OCI-LY7 (cell line): Measurements from ENCODE around the gene ADCK2. TPM values are rescaled to one million over a fixed set of nuclear protein-coding genes. Genes with fewer than 3 reads are reported as not detected.

Source experiments
- BruUV-seq: library from RNA; stranded (reverse); fragments of 400-500 nt; replicated peaks from 2 replicates; lab custom pipeline; 2021; lab: Mats Ljungman, UMichigan
- CTCF ChIA-PET: fragments of 300-600 bp; sonication (Branson Sonifier 250); formaldehyde crosslinking; loops from one replicate; lab custom pipeline; 2022; ENCODE audit warnings: antibody characterized with exemption; ENCODE audit not compliant: unreplicated experiment; lab: Charles Lee
- POLR2A ChIA-PET: fragments of 300-600 bp; sonication (Branson Sonifier 250); formaldehyde crosslinking; loops from one replicate; lab custom pipeline; 2022; ENCODE audit warnings: antibody characterized with exemption; lab: Charles Lee
- DNase-seq: peaks from one replicate; pipeline ENCODE4 v3.0.0-alpha.2; 2015; ENCODE audit warnings: low spot score
- H2AFZ ChIP-seq: fragments of 200-600 bp; sonication (generic), shearing (Covaris generic); 2 replicates; pipeline ENCODE4 v1.6.1; 2014; ENCODE audit warnings: mild to moderate bottlenecking, antibody characterized with exemption, low read length, moderate library complexity
- H3K27ac ChIP-seq: fragments of 200-600 bp; sonication (generic); 2 replicates; pipeline ENCODE4 v1.5.1; 2014; ENCODE audit warnings: mixed run types, low read depth, mild to moderate bottlenecking, moderate library complexity, low read length, inconsistent platforms; ENCODE audit not compliant: poor library complexity, severe bottlenecking
- H3K36me3 ChIP-seq: fragments of 200-600 bp; sonication (generic); 2 replicates; pipeline ENCODE4 v1.6.1; 2014; ENCODE audit warnings: mild to moderate bottlenecking, antibody characterized with exemption, low read length, moderate library complexity, mixed read lengths; ENCODE audit not compliant: insufficient read depth
- H3K4me1 ChIP-seq: fragments of 200-600 bp; sonication (generic); 2 replicates; pipeline ENCODE4 v1.5.1; 2014; ENCODE audit warnings: mild to moderate bottlenecking, low read length; ENCODE audit not compliant: insufficient read depth, poor library complexity, severe bottlenecking
- H3K4me2 ChIP-seq: fragments of 200-600 bp; sonication (generic); 2 replicates; pipeline ENCODE4 v1.6.1; 2014; ENCODE audit warnings: mild to moderate bottlenecking, low read length
- H3K4me3 ChIP-seq: fragments of 200-600 bp; sonication (generic); 2 replicates; pipeline ENCODE4 v1.5.1; 2014; ENCODE audit warnings: mild to moderate bottlenecking, low read depth, low read length; ENCODE audit not compliant: poor library complexity, severe bottlenecking
- H3K79me2 ChIP-seq: fragments of 200-600 bp; sonication (generic); 2 replicates; pipeline ENCODE4 v1.6.1; 2016; ENCODE audit warnings: low read depth, mild to moderate bottlenecking, low read length, moderate library complexity, mixed read lengths; ENCODE audit not compliant: insufficient read depth
- H3K9me2 ChIP-seq: fragments of 200-600 bp; sonication (generic); 2 replicates; pipeline ENCODE4 v1.6.1; 2016; ENCODE audit warnings: mild to moderate bottlenecking, low read length, mixed read lengths; ENCODE audit not compliant: insufficient read depth
- H3K9me3 ChIP-seq: fragments of 200-600 bp; sonication (generic); 2 replicates; pipeline ENCODE4 v1.6.1; 2014; ENCODE audit warnings: mild to moderate bottlenecking, mixed run types, low read length, mixed read lengths
- H4K20me1 ChIP-seq: fragments of 200-600 bp; sonication (generic); 2 replicates; pipeline ENCODE4 v1.6.1; 2014; ENCODE audit warnings: mild to moderate bottlenecking, antibody characterized with exemption, low read length, moderate library complexity, mixed read lengths; ENCODE audit not compliant: insufficient read depth
- CTCF ChIP-seq: fragments of 200-600 bp; sonication (generic); conservative IDR thresholded peaks from 2 replicates; pipeline ENCODE4 v1.5.1; 2014; ENCODE audit warnings: mild to moderate bottlenecking, antibody characterized with exemption, low read length, moderate library complexity, mixed read lengths
- EZH2phosphoT487 ChIP-seq: fragments of 200-600 bp; sonication (generic); IDR thresholded peaks from 2 replicates; pipeline ENCODE4 v1.6.1; 2018; ENCODE audit warnings: low read depth, borderline replicate concordance, mild to moderate bottlenecking, mixed run types, antibody characterized with exemption, low read length, moderate library complexity, mixed read lengths
- intact Hi-C: fragments of 100-400 bp; cut with micrococcal nuclease; formaldehyde crosslinking; loops from one replicate; pipeline ENCODE4 v1.10.0; 2022; ENCODE audit not compliant: unreplicated experiment
- total RNA-seq, 2 experiments: library from RNA; depleted of rRNA in 1 of 2; stranded (reverse); fragments of >200 nt in 1 of 2; shearing (Covaris generic) in 1 of 2; gene quantifications; 2 replicates each; pipeline ENCODE4 v1.2.3, GENCODE V29; 2014 to 2022

Gene ADCK2
- total RNA-seq, 2 experiments from 2014 or later = 45.8 to 60.2 TPM

GRCh38 chr7:140654661-140655060 lies 18.1 kb upstream of the ADCK2 start:
- Histone ChIP-seq H3K27ac (no peak overlapping the region), H4K20me1 (no peaks in the 10 kb centered on the region), H3K79me2 (no peaks in the 10 kb centered on the region), H3K4me2 (no peak overlapping the region), H3K4me1 (peaks cover 9% of the 10 kb centered on the region), H3K4me3 (no peak overlapping the region), H3K9me2 (no peaks in the 10 kb centered on the region), H2AFZ (no peak overlapping the region), H3K36me3 (no peaks in the 10 kb centered on the region), H3K9me3 (no peaks in the 10 kb centered on the region)
- no peak for TF ChIP-seq EZH2phosphoT487
- TF ChIP-seq CTCF = no peak
- CTCF ChIA-PET = no interaction called here
- no TSS peak for BruUV-seq
- intact Hi-C loops = no loop called here
- POLR2A ChIA-PET = no interaction called here
- no peak for DNase-seq

- no peaks in the 10 kb centered on the region for H3K36me3 ChIP-seq
- CTCF ChIA-PET = no interaction called here
- POLR2A ChIA-PET = interaction anchor here (0.6 to 1.6 kb wide), 6 partner anchors 11 to 605 kb away, joined by 3 to 4 read pairs (median 4); no protein-coding TSS in a partner anchor
- peaks cover 9% of the 10 kb centered on the region for H3K4me1 ChIP-seq
- no peak overlapping the region for H3K4me3 ChIP-seq
- peak overlapping the region; percentile 84; the same call in 1 of the 2 replicates for H2AFZ ChIP-seq
- H3K9me2 ChIP-seq = no peaks in the 10 kb centered on the region
- H3K4me2 ChIP-seq = peak overlapping the region; percentile 62
- H3K9me3 ChIP-seq = no peaks in the 10 kb centered on the region
- intact Hi-C loops = no loop called here
- no peaks in the 10 kb centered on the region for H3K79me2 ChIP-seq
- H3K27ac ChIP-seq = no peak overlapping the region
- no peaks in the 10 kb centered on the region for H4K20me1 ChIP-seq
- BruUV-seq = no TSS peak
- DNase-seq = no peak
- TF ChIP-seq CTCF (no peak), EZH2phosphoT487 (no peak)
Observed at GRCh38 chr7:140655511-140656408, 17.0 kb upstream of the ADCK2 start.
